Stimulated activated CD4-positive, alpha-beta T cell treated with anti-CD3 and anti-CD28 coated beads, TNF-alpha, amount 100 ng/mL, for 48 hours (primary cell): ENCODE data around the gene CYGB.
A peak's percentile ranks its signal among the peaks of the same experiment; 100 is the strongest.

ENCODE experiments used
- DNase-seq, 3 donors: peaks; one replicate each; pipeline ENCODE4 v3.0.0-alpha.2; 2020; ENCODE audit warnings: low read depth in 3 of 3

The CYGB gene

DNA sequence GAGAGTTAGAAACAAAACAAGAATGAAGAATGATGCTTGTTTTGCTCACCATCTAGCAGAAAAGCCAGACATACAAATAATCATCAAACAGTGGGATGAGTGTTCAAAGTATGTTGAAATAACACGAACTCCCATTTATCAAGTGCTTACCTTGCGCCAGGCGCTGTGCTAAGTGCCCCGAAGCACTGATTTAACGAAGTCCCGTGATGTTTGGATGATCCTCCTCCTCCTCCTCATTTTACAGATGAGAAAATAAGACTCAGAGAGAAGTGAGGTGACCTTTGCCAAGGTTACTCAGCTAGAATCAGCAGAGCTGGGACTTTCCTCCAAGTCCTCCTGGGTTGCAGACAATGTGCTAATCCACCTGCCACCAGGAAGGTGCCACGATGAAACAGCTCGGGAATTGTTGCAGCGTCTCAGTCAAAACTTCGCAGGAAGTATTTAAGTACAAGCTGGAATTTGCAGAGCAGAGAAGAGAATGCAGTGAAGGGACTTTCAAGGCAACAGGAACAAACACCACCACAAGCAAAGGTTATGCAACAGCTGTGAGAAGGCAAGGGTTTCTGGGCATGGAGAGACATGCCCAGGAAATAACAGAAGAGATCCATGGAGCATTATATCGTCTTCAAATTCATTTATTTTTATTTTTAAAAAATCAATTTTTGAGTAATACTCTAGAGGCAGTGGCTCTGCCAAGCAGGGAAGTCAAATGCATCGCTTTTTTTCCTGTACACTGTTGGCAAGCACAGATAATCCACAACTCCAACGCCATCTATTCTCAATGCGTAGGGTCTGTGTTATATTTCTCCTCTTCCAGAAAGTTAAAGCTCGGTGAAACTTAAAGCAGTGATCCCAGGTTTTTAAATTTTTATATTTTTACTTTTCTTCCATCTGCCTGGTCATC is 13.5 kb upstream of the CYGB start:
- no peak for DNase-seq

DNA sequence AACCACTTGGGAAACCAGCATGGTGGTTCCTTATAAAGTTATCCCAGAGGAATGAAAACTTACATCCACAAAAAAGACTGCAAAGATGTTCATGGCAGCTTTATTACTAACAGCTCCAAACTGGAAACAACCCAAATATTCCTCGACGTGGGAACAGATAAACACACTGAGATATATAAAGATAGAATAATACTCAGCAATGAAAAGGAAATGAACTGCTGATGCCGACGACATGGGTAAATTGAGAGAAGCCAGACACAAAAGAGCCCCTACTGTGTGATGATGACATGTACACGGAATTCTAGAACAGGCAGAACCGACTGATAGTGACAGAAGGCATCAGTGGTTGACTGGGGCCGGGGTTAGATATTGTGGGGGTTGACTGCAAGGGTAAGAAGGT is 12.0 kb upstream of the CYGB start:
- DNase-seq: no peak

- DNase-seq: no peak
Measured at GRCh38 chr17:76549215-76549518, 11.7 kb upstream of the CYGB start.

DNA sequence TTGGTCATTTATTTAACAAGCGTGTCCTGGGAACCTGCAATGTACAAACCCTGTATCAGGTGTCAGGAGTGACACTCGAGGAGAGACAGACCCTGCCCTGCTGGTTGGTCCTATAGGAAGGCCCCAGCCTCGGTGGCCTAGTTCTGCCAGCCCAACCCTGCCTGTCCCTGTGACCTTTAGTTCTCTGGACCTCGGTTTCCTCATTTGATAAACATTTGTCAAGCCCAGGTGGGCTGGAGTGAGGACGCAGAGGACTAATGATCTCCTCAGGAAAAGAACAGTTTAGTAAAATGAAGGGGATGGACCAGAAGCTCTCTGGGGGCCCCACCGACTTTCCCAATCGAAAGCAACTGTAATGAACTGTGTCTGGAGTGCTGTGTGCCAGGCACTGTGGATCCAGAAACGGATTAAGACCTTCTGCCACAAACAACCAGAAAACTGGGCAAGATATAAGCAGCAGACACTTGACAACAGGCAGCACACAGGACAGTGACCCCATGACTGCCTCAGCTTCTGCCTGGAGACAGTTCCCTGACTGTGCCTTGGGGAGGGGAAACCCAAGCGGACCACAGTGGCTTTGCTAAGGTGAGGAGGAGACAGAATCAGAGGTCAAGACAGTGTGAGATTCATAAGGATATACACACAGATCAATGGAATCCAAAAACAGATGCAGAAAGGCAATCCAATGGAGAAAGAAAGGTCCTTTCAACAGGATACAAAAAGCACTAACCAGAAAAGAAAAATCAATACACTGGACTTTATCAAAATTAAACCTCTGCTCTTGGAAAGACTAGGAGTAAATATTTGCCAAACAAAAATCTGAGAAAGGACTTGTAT is 11.1 kb upstream of the CYGB start:
- DNase-seq: no peak

GRCh38 chr17:76547642-76548202 is 10.2 kb upstream of the CYGB start:
- DNase-seq: no peak

DNA sequence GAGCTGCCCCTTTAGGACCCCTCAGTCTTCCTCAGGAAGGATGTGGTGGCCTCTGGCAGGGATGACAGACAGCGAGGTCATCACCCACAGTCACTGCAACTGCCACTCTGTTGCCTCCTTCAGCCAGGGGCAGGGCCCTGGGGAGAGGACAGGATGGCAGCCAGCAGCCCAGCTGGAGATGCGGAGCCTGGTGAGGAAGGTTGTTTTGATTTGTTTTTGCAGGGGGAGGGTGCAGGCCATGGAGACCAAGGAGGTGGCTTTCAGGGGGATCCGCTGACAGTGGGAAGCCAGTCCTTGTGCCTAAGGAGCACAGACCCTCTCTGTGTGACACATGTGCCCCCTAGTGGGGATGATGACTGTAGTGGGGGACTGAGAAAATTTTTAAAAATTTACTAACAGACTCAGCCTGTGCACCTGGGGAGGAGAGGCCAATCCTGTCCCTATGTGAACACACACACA is 9.7 kb upstream of the CYGB start:
- DNase-seq: peak in 1 of 3 donors; percentile 60

DNA sequence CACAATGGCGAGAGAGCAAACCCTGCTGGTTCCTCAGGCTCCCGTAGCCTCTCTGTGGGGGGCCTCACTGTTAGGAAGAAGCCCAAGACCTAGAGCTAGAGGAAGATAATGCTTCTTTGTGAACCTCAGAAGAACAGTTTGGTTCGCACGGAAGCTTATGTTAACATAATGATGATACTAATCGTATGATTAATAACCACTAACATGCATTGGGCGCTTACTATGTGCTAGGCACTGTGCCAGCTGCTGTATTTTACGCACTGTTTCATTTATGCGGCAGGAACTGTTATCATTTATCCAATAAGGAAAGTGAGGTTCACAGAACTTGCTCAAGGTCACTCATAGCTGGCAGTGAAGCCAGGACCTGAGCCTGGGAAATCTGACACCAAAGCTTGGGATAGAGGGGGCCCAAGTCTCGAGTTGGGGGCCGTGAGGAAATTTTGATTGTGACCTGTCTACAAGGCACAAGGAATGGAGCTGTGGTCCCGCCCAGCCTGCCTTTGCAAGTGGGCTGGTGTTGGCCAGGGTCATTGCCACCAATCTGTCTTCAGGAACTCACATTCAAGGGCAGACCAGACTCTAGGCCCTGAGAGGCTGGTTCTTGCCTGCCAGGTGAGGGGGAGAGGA is 9.2 kb upstream of the CYGB start:
- DNase-seq: no peak

DNA sequence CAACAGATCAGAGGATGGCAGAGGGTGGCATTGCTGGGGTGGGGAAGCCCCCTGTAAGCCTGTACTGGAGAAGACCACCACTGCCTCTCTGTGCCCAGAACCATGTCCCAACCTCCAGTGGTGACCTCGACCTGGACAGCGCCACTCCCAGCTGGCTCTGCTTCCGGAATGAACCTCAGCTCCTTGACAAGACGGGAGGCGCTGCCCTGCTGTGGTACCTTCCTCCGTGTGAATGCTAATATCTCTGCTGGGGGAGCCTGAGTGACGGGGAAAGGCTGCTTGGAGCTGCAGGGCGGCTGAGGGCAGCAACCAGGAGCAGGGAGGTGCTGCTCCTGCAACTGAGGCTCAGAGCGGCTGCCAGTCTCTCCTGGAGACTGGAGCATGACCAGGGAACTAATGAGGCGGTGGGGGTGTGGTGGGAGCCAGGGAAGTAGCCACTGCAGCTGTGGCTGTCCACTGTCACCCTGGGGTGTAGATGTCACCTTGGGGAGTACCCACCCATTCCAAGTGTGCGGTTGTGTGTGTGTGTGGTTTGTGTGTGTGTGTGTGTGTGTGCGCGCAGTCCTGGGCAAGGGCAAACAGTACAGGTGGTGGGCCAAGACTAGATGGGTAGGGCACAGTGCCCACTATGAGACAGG is 8.5 kb upstream of the CYGB start:
- no peak for DNase-seq

DNA sequence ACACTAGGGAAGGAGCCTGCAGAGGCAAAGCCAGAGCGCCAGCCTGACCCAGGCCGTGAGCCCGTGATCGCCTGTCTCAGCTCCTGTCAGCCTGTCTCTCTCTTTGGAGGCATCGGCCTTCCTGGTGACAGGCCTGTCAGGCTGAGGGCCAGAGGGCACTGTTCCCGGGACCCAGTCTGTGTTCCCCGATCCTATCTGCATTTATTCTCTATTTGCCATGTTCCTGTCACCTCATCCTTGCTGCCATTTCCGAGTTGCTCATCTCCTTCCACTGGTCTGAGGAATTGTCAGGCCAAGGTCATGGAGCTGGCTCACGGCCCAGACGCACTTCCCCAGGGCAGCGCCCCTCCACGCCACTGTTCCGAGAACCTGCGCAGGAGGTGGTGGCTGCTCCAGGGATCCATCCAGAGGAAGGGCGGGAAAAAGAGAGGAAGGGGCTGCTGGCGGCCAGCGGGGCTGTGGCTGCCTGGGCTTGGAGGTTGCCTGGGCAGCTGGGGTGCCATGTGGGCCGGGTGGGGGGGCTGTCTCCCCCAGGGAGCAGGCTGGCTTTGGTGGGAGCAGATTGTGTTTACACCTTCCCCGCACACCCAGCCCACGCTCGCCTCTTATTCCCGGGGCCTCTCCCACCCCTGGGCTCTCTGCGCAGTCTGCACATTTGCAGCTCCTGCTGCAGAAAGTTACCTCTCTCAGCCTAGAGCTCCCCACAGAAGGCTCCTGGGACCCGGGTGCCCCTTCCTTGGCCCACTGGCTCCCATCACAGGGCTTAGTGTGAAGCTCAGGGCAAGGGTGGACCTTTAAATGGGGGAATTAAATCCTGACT is 7.2 kb upstream of the CYGB start:
- DNase-seq: no peak

DNA sequence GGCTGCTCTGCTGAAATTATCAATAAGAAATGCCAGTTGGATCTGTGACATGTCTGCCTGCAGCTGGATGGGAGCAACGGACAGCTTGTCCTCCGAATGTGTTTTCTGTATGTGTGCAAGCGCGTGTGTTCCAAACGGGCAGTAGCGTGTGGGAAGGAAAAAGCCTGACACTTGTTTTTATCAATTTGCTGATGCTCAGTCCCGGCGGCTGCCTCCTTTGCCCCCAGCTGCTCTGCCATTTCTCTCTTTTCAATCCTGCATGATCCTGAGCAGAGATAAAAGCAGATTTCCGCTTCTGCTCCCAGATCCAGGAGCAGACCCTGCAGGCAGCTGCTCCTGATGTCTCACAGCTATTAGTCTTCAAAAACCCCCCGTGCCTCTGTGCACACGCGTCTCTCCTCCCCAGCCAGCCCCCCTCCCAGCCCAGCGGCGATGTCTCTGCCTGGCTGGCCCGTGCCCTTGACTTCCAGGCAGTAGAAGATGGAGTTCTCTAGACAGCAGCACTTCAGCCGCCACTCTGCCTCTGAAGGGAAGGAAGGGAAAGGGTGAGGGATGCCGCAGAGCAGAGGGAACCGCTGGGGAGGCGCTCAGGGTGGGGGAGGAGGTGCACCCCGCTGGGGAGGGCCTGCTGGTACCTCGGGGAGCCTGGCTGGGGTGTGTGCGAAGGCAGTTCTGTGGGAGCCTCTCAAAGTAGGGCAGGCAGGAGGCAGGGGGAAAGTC is 6.5 kb upstream of the CYGB start:
- no peak for DNase-seq

DNA sequence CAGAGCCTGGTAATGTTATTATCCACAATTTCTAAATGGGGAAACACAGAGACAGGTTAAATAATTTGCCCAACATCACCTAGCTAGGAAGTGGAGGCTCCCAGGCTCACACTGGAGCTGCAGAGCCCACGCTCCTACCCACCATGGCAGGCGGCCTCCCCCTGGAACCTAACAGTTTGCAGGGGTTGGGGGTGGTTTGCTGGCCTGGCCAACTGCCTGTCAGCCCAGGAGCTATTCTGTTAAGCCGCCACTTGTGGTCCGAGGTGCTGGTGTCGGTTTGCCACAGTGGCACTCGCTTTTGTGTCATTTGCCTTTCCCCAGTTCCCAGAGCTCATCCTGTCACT is 5.9 kb upstream of the CYGB start:
- DNase-seq: no peak

DNA sequence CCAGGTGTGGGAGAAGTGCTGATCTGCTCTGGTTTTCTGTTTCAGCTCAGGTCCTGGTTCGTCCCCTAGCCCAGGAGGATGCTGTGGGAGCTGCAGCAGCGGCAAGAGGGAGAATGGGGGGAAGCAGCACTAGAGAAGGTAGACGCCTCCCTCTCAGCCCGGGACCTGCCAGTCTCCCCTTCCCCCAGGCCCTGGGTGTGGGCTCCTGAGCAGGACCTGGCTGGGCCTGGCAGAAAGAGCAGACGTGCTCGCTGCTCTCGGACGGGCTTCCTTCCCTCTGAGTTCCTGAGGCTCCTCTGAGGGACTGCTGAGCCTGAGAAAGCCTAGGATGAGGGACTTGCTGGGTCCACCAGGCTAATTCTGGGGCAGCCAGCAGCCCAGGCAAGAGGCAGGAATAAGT is 5.5 kb upstream of the CYGB start:
- no peak for DNase-seq

GRCh38 chr17:76542566-76542971 is 5.1 kb upstream of the CYGB start:
- DNase-seq: no peak

DNA sequence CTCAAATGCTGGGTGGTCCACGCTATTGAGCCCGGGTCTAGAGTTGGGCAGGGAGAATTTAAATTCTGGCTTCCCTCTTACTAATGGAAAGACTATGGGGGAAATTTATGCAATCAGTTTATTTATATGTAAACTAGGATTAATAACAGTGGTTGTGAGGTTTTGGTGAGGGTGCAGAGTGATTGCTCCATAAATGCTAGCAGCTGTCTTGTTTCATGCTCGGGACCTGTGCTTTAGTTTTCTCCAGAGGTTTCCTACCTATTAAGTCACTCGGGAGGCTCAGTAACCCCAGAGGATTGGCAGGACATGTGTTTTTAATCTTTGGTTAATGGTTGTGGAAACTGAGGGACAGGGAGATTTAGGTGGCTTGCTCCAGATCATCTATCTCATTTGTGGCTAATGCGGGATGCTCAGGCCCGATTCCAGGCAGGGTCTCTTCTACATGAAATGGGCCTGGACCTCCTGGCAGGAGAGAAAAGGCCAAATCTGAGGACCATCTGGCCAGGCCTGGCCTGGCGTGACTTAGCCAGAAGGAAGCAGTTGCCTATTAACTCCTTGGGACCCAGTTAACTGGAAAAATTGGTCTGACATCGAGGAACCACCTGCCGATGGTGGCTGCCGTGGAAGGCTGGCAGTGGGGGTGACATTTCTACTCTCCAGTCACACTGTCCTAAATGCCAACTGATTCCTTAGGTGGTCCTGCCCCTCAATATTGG is 4.4 kb upstream of the CYGB start:
- no peak for DNase-seq

DNA sequence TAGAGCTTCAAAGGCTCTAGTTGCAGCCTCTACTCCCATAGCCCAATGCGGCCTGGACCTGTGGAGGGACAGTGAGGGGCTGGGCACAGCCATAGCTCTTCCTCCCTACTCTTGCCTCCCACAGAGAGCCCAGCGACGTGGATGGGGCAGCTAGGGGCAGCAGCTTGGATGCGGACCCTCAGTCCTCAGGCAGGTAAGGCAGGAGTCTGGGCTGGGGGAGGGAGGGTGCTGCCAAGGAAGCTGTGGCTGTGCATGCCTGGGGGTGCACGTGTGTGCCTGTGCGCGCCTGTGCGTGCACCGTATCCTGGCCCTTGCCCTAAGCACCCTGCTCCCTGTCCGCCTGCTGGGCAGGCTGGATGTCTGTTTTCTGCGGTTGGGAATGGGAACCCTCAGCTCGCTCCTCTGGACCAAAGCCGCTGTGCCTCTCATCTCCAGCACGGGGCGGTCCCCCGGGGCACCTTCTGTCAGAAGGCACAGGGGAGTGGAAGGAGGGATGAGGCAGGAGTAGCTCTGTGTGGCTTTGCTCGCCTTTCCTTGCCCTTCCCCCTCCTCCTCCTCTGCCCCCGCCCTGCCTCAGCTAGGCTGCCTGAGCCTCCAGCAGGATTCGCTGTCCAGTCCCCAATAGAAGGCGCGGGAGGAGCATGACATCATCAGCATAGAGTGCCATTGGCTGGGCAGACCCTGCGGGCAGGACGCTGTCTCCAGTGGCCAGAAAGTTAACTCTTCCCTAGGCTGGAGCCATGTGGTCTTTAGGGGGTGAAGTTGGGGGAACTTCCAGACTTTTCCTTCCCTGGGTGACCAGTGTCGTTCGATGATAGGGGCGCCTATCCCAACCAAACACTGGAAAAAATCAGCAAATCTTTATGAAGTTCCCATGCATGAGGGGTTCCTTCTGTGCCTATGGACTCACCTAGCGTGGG is 3.1 kb upstream of the CYGB start:
- DNase-seq: peak in 1 of 3 donors; percentile 21

- DNase-seq: no peak
Measured at GRCh38 chr17:76539631-76540271, 2.2 kb upstream of the CYGB start, which contains the start of gene PRCD. PRCD (plus strand) TSS chr17:76540044; CDS start chr17:76540142, 98 bp downstream.

GRCh38 chr17:76538941-76539570 is 1.5 kb upstream of the CYGB start:
- DNase-seq: no peak
